Measurements from ENCODE around the gene JMY.

The JMY gene

DNA sequence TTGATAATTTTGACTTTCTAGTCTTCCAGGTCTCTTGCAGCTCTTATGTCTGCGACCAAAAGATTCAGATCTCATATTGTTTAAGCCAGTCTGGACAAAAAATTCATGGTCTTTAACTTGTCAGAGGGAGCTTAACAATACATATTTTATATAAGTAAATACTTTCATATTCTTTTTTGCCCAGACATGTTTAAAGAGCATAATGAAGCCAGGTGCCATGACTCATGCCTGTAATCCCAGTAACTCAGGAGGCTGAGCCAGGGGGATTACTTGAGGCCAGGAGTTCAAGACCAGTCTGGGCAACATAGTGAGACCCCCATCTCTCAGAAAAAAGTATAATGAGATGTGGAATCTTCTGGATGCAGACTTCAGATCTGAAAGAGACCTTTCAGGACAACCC is 69.8 kb downstream of the JMY start:
- Mint-ChIP-seq H3K4me3 (no peak overlapping the region), H3K4me1 (peaks cover 8% of the 10 kb centered on the region), H3K27ac (no peak overlapping the region), H3K36me3 (peaks cover 15% of the 10 kb centered on the region), H3K9me3 (no peaks in the 10 kb centered on the region), H3K27me3 (no peaks in the 10 kb centered on the region)

DNA sequence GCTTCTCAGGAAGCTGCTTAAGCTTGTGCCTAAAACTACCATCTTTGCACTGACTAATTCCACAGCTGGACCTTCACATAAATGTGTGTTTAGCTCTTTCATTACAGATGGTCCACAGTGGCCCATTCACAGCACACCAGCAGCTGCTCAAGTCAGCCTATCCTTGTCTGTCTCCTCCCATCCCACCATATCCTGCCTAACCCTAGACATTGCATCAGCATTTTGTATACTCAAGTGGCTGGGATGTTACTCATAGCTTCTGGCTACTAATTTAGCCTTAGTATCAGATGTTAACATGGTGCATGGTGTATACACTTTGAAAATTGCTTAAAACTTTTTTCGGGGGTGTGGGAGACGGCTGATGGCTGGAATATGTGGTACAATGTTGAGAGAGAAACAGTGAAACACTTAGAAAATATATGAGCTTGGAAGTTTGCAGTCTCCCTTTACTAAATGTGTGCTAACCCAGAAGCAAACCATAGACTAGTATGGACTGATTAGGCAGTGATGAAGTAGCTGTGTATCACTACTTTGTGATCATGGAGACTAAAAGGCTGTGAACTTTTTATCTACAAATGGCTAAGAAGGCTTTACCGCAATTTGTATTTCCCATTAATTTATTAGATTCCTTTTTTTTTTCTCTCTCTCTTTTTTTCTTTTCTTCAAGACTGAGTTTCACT is 83.1 kb downstream of the JMY start:
- Mint-ChIP-seq H3K27me3 (no peaks in the 10 kb centered on the region), H3K9me3 (no peaks in the 10 kb centered on the region), H3K27ac (no peak overlapping the region), H3K4me3 (no peak overlapping the region), H3K36me3 (peaks cover 16% of the 10 kb centered on the region), H3K4me1 (no peaks in the 10 kb centered on the region)

DNA sequence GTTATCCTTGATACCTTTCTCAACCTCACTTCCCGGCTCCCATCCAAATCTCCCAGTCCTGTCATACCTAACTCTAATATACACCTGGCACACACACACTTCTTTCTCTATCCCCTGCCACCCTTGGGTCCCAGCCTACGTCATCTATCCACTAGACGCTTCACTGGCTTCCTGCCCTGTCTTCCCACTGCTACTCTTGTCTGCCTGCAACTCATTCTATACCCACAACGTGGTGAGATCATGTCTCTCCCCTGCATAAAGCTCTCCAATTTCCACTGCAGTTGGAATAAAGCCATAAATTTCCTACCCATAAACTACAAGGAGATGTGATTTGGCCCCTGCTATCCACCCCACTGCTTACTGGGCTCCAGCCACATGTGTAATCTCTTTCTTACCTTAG is 93.5 kb downstream of the JMY start:
- Mint-ChIP-seq H3K4me1 (no peaks in the 10 kb centered on the region), H3K27ac (no peak overlapping the region), H3K9me3 (no peaks in the 10 kb centered on the region), H3K27me3 (no peaks in the 10 kb centered on the region), H3K36me3 (no peaks in the 10 kb centered on the region), H3K4me3 (no peak overlapping the region)

DNA sequence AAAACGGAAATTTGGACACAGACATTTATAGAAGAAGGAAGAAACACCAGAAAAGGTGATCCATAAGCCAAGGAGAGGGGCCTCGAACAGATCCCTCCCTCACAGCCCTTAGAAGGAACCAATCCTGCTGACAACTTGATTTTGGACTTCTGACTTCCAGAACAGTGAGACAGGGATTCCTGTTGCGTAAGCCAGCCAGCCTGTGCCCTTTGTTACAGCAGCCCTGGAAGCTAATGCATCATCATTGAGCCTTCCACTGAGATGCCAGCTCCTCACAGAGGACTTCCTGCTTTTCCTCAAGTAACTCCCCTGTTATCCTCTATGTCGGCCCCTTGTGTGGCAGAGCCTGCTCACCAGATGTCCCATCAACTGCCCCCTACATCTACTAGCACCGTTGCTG is 94.1 kb downstream of the JMY start:
- Mint-ChIP-seq H3K27me3 (peaks cover 2% of the 10 kb centered on the region), H3K36me3 (peaks cover 1% of the 10 kb centered on the region), H3K4me1 (no peaks in the 10 kb centered on the region), H3K4me3 (no peak overlapping the region), H3K9me3 (no peaks in the 10 kb centered on the region), H3K27ac (no peak overlapping the region)

DNA sequence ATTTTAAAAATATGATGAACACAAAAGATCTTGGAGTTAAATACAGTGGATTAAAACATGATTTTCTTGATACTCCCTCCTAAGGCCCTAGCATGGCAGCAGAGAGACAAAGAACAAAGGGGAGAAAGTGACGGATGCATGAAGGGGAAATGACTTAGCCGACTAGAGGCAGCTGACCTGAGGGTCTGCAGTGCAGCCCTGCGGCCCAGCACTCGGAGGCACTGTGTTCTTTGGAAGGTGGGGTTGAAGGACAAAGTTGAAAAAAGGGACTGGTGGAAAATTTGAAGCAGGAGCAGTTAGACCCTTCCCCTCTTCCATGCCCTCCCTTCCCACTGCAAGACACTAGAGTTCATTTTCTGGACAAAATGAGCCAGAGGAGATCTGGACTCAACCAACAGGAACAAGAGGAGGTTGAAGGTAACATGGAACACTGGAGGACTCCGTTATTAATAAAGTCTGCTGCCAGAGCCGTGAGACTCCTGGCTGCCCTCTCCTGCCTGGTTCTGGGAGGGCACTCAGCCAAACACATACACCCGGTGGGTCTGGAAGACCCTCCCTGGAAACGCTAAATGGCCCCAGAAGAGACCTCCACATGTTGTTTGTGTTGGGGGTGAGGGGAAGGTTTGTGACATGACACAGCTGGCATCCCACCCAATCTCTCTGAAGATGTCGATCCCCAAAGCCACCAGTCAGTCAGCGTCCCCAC is 98.1 kb downstream of the JMY start:
- Mint-ChIP-seq H3K4me1 (no peaks in the 10 kb centered on the region), H3K27ac (no peak overlapping the region), H3K36me3 (peaks cover 3% of the 10 kb centered on the region), H3K4me3 (no peak overlapping the region), H3K9me3 (no peaks in the 10 kb centered on the region), H3K27me3 (peaks cover 8% of the 10 kb centered on the region)

DNA sequence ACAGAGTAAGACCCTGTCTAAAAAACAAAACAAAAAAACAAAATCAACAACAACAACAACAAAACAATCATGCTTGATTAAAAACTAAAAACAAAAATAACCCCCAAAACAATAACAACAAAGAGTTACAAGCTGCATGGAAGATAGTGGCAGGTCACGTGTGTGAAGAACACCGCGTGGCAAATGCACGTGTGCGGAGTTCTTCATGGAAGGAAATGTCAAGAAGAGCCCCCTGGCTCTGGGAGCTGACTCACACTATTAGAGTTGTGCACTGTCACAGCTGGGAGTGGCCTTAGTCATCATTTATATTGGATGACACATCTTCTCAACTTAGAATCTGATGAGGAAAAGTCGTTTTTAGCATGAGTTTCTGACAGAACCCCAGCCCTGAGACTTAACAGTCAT is 110.5 kb downstream of the JMY start:
- Mint-ChIP-seq H3K27ac (no peak overlapping the region), H3K4me1 (no peaks in the 10 kb centered on the region), H3K9me3 (no peaks in the 10 kb centered on the region), H3K27me3 (peaks cover 2% of the 10 kb centered on the region), H3K36me3 (no peaks in the 10 kb centered on the region), H3K4me3 (no peak overlapping the region)

DNA sequence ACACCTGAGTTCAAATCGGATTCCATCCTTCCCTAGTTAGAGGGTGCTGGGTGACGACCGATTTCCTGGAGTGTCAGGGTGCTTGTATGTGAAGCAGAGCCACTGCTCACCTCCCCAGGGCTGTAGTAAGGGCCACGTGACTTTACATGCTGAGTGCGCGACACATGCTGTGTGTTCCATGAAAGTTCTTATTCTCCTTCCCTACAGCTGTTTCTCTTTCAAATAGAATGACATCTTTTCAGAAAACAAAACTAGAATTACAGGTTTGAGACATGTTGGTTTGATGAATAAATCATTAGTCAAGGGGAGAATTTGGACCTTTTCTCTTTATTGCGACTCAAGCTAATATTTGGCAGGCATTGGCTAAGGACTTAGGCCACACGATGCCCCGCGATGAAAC is 113.1 kb downstream of the JMY start:
- Mint-ChIP-seq H3K9me3 (no peaks in the 10 kb centered on the region), H3K27me3 (no peaks in the 10 kb centered on the region), H3K4me1 (no peaks in the 10 kb centered on the region), H3K36me3 (no peaks in the 10 kb centered on the region), H3K4me3 (no peak overlapping the region), H3K27ac (no peak overlapping the region)

DNA sequence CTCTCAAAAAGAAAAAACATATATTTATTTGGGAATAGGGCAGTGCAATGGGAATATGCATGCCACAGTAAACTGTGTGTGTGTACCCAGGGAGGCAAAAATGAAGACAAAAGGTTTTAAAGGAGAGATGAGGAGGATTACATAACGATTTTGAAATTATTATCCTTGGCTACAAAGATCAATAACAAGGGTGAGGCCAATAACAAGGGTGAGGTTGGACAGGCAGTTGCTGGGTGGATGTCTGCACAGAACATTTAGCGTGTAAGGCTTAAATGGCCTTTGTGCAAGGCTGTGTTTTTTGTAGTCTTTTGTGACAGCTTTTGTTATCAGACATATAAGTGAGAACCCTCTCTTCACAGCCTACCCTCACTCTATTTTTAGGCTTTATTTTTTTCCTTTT is 114.0 kb downstream of the JMY start:
- no peak overlapping the region for H3K4me3 Mint-ChIP-seq
- H3K27ac Mint-ChIP-seq: no peak overlapping the region
- H3K36me3 Mint-ChIP-seq: no peaks in the 10 kb centered on the region

DNA sequence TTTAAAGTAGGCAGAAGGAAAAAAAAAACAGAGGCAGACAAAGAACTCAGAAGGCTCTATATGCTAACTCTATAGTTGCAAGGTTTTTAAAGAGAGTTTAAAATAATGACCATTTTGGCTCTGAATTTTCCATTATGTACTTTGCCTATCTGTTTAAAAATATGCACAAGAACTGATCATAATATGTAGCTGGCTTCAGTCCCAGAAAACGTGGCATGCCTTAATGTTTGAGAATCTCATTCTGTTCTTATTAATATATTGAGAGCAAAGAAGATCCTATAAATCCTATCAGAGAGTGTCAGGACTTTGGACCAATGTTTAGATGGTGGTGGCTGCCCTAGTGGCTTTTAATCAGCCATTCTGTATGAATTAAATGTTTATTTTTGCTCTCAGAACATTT is 121.5 kb downstream of the JMY start:
- Mint-ChIP-seq H3K27me3 (peaks cover 3% of the 10 kb centered on the region), H3K4me3 (no peak overlapping the region), H3K4me1 (no peaks in the 10 kb centered on the region), H3K9me3 (no peaks in the 10 kb centered on the region), H3K27ac (no peak overlapping the region), H3K36me3 (peaks cover 4% of the 10 kb centered on the region)

More for the DNA sequence above, 114.0 kb downstream of the JMY start:
- Mint-ChIP-seq H3K4me1 (no peaks in the 10 kb centered on the region), H3K9me3 (no peaks in the 10 kb centered on the region), H3K27me3 (no peaks in the 10 kb centered on the region)

Data from activated naive CD4-positive, alpha-beta T cell treated with anti-CD3 and anti-CD28 coated beads, Interleukin-2, amount 50 U/mL, for 24 hours (primary cell).